Hepatocyte (in vitro differentiated cells): ENCODE measurements around the gene SLC39A11.

Experiments used
- CTCF ChIP-seq: fragments of 200-600 bp; sonication (generic); IDR thresholded peaks from 2 replicates; pipeline ENCODE4 v1.5.1; 2016; ENCODE audit warnings: antibody characterized with exemption, mild to moderate bottlenecking; ENCODE audit not compliant: poor library complexity
- EZH2 ChIP-seq: fragments of 200-600 bp; sonication (generic); IDR thresholded peaks from 2 replicates; pipeline ENCODE4 v1.6.1; 2016; ENCODE audit warnings: antibody characterized with exemption, mild to moderate bottlenecking, borderline replicate concordance

- TF ChIP-seq CTCF (no peak), EZH2 (no peak)
Measured at GRCh38 chr17:72900654-72900971, 191.9 kb downstream of the SLC39A11 start.
